ENCODE results near the gene MARS1. TPM values are rescaled to one million over a fixed set of nuclear protein-coding genes. Genes with fewer than 3 reads are reported as not detected.

Gene MARS1
- total RNA-seq, 2 experiments from 2014 or later: 275 to 291 TPM

DNA sequence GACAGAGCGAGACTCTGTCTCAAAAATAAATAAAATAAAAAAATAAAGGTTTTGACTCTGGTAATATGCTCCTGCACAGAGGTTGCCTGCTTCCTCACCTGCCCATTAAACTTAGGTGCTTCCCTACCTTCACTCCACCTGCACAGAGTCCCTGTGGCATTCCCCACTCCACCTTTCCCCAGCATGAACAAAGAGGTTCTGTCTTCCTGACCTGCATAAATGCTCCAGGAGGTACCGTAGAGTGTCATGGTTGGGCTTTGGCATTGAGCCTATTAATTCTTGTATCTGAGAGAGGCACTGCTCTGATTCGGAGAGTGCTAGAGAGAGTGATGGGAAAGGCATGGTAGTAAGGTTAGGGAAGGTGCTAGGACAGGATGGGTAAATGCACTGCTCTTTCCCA lies 14.5 kb upstream of the MARS1 start:
- H3K36me3 Mint-ChIP-seq (ENCODE audit: low read depth): peaks cover 80% of the 10 kb centered on the region
- H3K27ac Mint-ChIP-seq: peak overlapping the region; percentile 7
- ChIA-PET CTCF (interaction anchor here (0.9 to 4.6 kb wide), 3 partner anchors 11 to 15 kb away, joined by 3 to 48 read pairs (median 24); partner anchors contain the start of gene GLI1), POLR2A (interaction anchor here (0.8 to 1.4 kb wide), 2 partner anchors 15 to 47 kb away, joined by 3 to 6 read pairs; partner anchors contain the start of gene DDIT3)
- H3K4me1 Mint-ChIP-seq (ENCODE audit: low read depth): peaks cover 59% of the 10 kb centered on the region
- ATAC-seq (no peak), DNase-seq (no peak)
- H3K9me3 Mint-ChIP-seq (ENCODE audit: insufficient read depth): no peaks in the 10 kb centered on the region
- H3K4me3 Mint-ChIP-seq: no peak overlapping the region
- no peaks in the 10 kb centered on the region for H3K27me3 Mint-ChIP-seq (ENCODE audit: low read depth)

DNA sequence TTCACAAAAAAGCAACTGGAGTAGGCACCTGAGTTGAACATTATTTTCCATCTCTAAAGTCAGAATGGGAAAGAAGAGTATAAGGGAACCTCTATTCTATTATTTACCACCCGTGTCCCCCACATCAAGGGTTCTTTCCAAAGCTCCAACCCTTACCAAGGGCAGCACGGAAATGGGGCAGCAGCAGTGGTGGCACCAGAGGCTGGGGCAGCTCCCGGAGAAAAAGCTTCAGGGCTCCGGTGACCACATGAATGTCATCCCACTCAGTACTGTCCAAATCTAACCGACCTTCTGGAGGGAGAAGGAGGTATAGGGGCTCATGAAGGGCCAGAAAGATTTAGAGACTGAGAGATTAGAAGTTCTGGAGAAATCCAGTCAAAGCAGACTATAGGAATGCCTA lies 14.0 kb upstream of the MARS1 start:
- no peak overlapping the region for H3K27ac Mint-ChIP-seq
- no peaks in the 10 kb centered on the region for H3K9me3 Mint-ChIP-seq (ENCODE audit: insufficient read depth)
- H3K27me3 Mint-ChIP-seq (ENCODE audit: low read depth): no peaks in the 10 kb centered on the region
- no peak for ATAC-seq
- ChIA-PET CTCF (interaction anchor here (0.9 to 4.6 kb wide), 3 partner anchors 12 to 15 kb away, joined by 3 to 48 read pairs (median 24); partner anchors contain the start of gene GLI1), POLR2A (interaction anchor here (0.8 to 1.4 kb wide), 2 partner anchors 15 to 46 kb away, joined by 3 to 6 read pairs; partner anchors contain the start of gene DDIT3)
- peak overlapping the region; percentile 48 for H3K4me3 Mint-ChIP-seq
- peaks cover 83% of the 10 kb centered on the region for H3K36me3 Mint-ChIP-seq (ENCODE audit: low read depth)
- DNase-seq: no peak
- H3K4me1 Mint-ChIP-seq (ENCODE audit: low read depth): peaks cover 64% of the 10 kb centered on the region

GRCh38 chr12:57474430-57474829 lies 13.4 kb upstream of the MARS1 start:
- DNase-seq: no peak
- no peak for ATAC-seq
- peak overlapping the region; percentile 48 for H3K4me3 Mint-ChIP-seq
- peaks cover 78% of the 10 kb centered on the region for H3K36me3 Mint-ChIP-seq (ENCODE audit: low read depth)
- H3K27me3 Mint-ChIP-seq (ENCODE audit: low read depth): no peaks in the 10 kb centered on the region
- peak overlapping the region; percentile 14 for H3K27ac Mint-ChIP-seq
- ChIA-PET POLR2A (interaction anchor here (1.1 to 8.0 kb wide), 3 partner anchors 9 to 46 kb away, joined by 3 to 74 read pairs (median 6); partner anchors contain the start of genes DDIT3 and GLI1), CTCF (interaction anchor here (4.1 to 4.6 kb wide), 2 partner anchors 12 to 16 kb away, joined by 24 to 48 read pairs; partner anchors contain the start of gene GLI1)
- peaks cover 69% of the 10 kb centered on the region for H3K4me1 Mint-ChIP-seq (ENCODE audit: low read depth)
- no peaks in the 10 kb centered on the region for H3K9me3 Mint-ChIP-seq (ENCODE audit: insufficient read depth)

DNA sequence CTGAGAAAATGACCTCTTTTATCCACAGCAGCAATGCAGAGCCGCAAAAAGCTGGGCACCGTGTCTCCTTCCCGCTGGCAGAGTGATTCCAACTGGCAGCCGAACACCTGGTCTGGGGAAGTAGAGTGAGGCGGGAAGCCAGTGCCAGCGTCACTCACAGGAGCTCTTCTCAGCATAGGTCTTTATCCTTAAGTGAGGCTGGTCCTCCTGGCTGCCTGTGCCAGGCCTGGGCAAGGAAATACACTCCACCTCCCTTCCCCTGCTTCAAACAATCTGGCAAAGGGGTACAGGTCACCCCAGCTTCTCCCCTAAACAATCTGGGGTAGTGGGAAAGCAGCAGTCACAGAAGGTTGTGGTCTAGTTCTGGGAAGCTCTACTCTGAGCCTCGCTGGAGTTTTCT lies 13.0 kb upstream of the MARS1 start:
- ChIA-PET POLR2A (interaction anchor here (1.1 to 8.0 kb wide), 3 partner anchors 9 to 45 kb away, joined by 3 to 74 read pairs (median 6); partner anchors contain the start of genes DDIT3 and GLI1), CTCF (interaction anchor here (4.1 to 4.6 kb wide), 2 partner anchors 12 to 16 kb away, joined by 24 to 48 read pairs; partner anchors contain the start of gene GLI1)
- no peak for ATAC-seq
- Mint-ChIP-seq H3K4me3 (peak overlapping the region; percentile 48), H3K27ac (peak overlapping the region; percentile 14), H3K27me3 (ENCODE audit: low read depth) (no peaks in the 10 kb centered on the region), H3K36me3 (ENCODE audit: low read depth) (peaks cover 74% of the 10 kb centered on the region), H3K9me3 (ENCODE audit: insufficient read depth) (no peaks in the 10 kb centered on the region), H3K4me1 (ENCODE audit: low read depth) (peaks cover 69% of the 10 kb centered on the region)
- no peak for DNase-seq

- POLR2A ChIA-PET: interaction anchor here (0.6 to 8.0 kb wide), 5 partner anchors 10 to 109 kb away, joined by 3 to 74 read pairs (median 7); partner anchors contain the start of genes GLI1 and MARS1
- Mint-ChIP-seq H3K4me3 (peak overlapping the region; percentile 96), H3K9me3 (ENCODE audit: insufficient read depth) (no peaks in the 10 kb centered on the region), H3K4me1 (ENCODE audit: low read depth) (peaks cover 75% of the 10 kb centered on the region), H3K36me3 (ENCODE audit: low read depth) (peaks cover 70% of the 10 kb centered on the region), H3K27me3 (ENCODE audit: low read depth) (no peaks in the 10 kb centered on the region), H3K27ac (peak overlapping the region; percentile 99)
- CTCF ChIA-PET: interaction anchor here (0.6 to 4.7 kb wide), 9 partner anchors 10 to 45 kb away, joined by 3 to 57 read pairs (median 11); partner anchors contain the start of genes DDIT3, GLI1 and MARS1
- DNase-seq (no peak), ATAC-seq (no peak)
Observed at GRCh38 chr12:57475271-57476161, 12.4 kb upstream of the MARS1 start.

- POLR2A ChIA-PET: interaction anchor here (0.6 to 8.0 kb wide), 9 partner anchors 8 to 108 kb away, joined by 3 to 74 read pairs (median 11); partner anchors contain the start of genes DDIT3, GLI1 and MARS1
- DNase-seq (peak; percentile 79), ATAC-seq (peak; percentile 13)
- H3K4me1 Mint-ChIP-seq (ENCODE audit: low read depth): peaks cover 79% of the 10 kb centered on the region
- peaks cover 63% of the 10 kb centered on the region for H3K36me3 Mint-ChIP-seq (ENCODE audit: low read depth)
- peak overlapping the region; percentile 96 for H3K4me3 Mint-ChIP-seq
- CTCF ChIA-PET: interaction anchor here (0.5 to 4.7 kb wide), 16 partner anchors 10 to 252 kb away, joined by 3 to 57 read pairs (median 6); partner anchors contain the start of genes GLI1, INHBE and MARS1
- no peaks in the 10 kb centered on the region for H3K27me3 Mint-ChIP-seq (ENCODE audit: low read depth)
- no peaks in the 10 kb centered on the region for H3K9me3 Mint-ChIP-seq (ENCODE audit: insufficient read depth)
- peak overlapping the region; percentile 99 for H3K27ac Mint-ChIP-seq
Observed at GRCh38 chr12:57476162-57476992, 11.5 kb upstream of the MARS1 start.

- H3K27me3 Mint-ChIP-seq (ENCODE audit: low read depth): no peaks in the 10 kb centered on the region
- ATAC-seq: peak; percentile 3
Observed at GRCh38 chr12:57476993-57477709, 10.7 kb upstream of the MARS1 start.

GRCh38 chr12:57477710-57478681 lies 9.9 kb upstream of the MARS1 start:
- Mint-ChIP-seq H3K36me3 (ENCODE audit: low read depth) (peaks cover 50% of the 10 kb centered on the region), H3K9me3 (ENCODE audit: insufficient read depth) (no peaks in the 10 kb centered on the region), H3K27ac (peak overlapping the region; percentile 99), H3K4me3 (peak overlapping the region; percentile 96), H3K27me3 (ENCODE audit: low read depth) (no peaks in the 10 kb centered on the region), H3K4me1 (ENCODE audit: low read depth) (peaks cover 72% of the 10 kb centered on the region)
- peak; percentile 72 for DNase-seq
- peak; percentile 54 for ATAC-seq
- POLR2A ChIA-PET: interaction anchor here (0.5 to 8.0 kb wide), 9 partner anchors 8 to 1350 kb away, joined by 3 to 74 read pairs (median 11); partner anchors contain the start of genes DDIT3, ESYT1, GLI1 and MARS1
- CTCF ChIA-PET: interaction anchor here (0.6 to 4.7 kb wide), 16 partner anchors 9 to 263 kb away, joined by 3 to 57 read pairs (median 6); partner anchors contain the start of genes DDIT3, GLI1, INHBE and MARS1

More at GRCh38 chr12:57476993-57477709, 10.7 kb upstream of the MARS1 start:
- ChIA-PET POLR2A (interaction anchor here (0.5 to 8.0 kb wide), 9 partner anchors 9 to 1349 kb away, joined by 3 to 74 read pairs (median 11); partner anchors contain the start of genes DDIT3, ESYT1, GLI1 and MARS1), CTCF (interaction anchor here (0.5 to 4.7 kb wide), 20 partner anchors 10 to 253 kb away, joined by 3 to 57 read pairs (median 4); partner anchors contain the start of genes GLI1, INHBE and MARS1)
- Mint-ChIP-seq H3K27ac (peak overlapping the region; percentile 99), H3K4me1 (ENCODE audit: low read depth) (peaks cover 79% of the 10 kb centered on the region), H3K36me3 (ENCODE audit: low read depth) (peaks cover 58% of the 10 kb centered on the region), H3K4me3 (peak overlapping the region; percentile 96), H3K9me3 (ENCODE audit: insufficient read depth) (no peaks in the 10 kb centered on the region)
- peak; percentile 38 for DNase-seq

GRCh38 chr12:57479043-57479375 lies 8.9 kb upstream of the MARS1 start:
- H3K27me3 Mint-ChIP-seq (ENCODE audit: low read depth): no peaks in the 10 kb centered on the region
- ChIA-PET CTCF (interaction anchor here (0.8 to 4.7 kb wide), 9 partner anchors 8 to 262 kb away, joined by 3 to 57 read pairs (median 3); partner anchors contain the start of genes DDIT3, GLI1, INHBE and MARS1), POLR2A (interaction anchor here (1.4 to 8.0 kb wide), 6 partner anchors 9 to 45 kb away, joined by 7 to 74 read pairs (median 12); partner anchors contain the start of genes DDIT3, GLI1 and MARS1)
- DNase-seq (no peak), ATAC-seq (peak; percentile 0)
- H3K4me1 Mint-ChIP-seq (ENCODE audit: low read depth): peaks cover 72% of the 10 kb centered on the region
- peak overlapping the region; percentile 96 for H3K4me3 Mint-ChIP-seq
- H3K9me3 Mint-ChIP-seq (ENCODE audit: insufficient read depth): no peaks in the 10 kb centered on the region
- H3K27ac Mint-ChIP-seq: peak overlapping the region; percentile 99
- peaks cover 43% of the 10 kb centered on the region for H3K36me3 Mint-ChIP-seq (ENCODE audit: low read depth)

Measured in activated CD8-positive, alpha-beta T cell treated with anti-CD3 and anti-CD28 coated beads, Interleukin-2, amount 10 ng/mL, durations not matched to agents 7 days and 5 days (primary cell).